Measurements from ENCODE around the gene CARD11. TPM values are rescaled to one million over a fixed set of nuclear protein-coding genes. Genes with fewer than 3 reads are reported as not detected.

The CARD11 gene
- total and polyA plus RNA-seq, 3 donors from 2014 or later: 2.9 to 3.9 (median 3.2) TPM

DNA sequence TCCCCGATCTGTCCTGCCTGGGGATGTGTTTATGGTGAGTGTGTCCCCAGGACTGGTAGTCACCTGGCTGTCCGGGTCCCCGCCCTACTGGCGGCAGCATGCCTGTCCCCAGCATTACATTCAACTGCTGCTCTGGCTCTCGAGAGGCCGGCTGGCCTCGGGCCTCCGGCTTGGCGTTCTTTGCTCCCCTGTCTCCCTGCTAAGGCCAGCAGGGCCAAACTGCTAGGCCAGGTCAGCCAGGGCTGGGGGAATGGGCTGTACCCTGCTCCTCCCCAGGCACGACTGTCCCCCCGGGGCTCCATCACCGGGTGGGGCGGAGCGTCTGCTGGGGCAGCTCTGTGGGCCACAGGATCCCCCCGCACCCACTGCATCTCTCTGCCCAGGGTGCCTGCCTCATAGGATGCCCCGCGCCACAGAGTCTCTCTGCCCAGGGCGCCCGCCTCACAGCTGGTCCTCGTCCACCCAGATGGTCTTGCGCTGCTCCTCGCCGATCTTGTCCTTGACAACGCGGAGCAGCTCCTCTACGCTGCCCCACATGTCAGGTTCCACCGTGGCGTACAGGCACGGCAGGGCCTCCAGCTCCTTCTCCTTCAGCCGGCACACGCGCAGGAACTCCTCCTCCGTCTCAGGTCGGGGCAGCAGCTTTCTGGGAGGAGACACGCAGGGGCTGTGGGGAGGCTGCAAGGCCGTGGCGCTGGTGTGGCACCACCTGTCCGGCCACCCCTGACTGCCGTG lies 137.3 kb downstream of the CARD11 start:
- intact Hi-C loops (cut with DNase I; ENCODE audit: low total_unique reads): loop anchor here (5.0 kb wide), 1 partner anchor 766 kb away; no protein-coding TSS in a partner anchor
- H3K36me3 ChIP-seq (ENCODE audit: low read depth, missing control alignments): no peaks in the 10 kb centered on the region
- DNase-seq: no peak
- no peaks in the 10 kb centered on the region for H3K9me3 ChIP-seq
- no peak overlapping the region for H3K4me3 ChIP-seq
- H3K27me3 ChIP-seq: no peaks in the 10 kb centered on the region
- WGBS, 2 donors: 75 to 79% methylated on average over 24 to 38 of the region's 39 CpGs
- H3K4me1 ChIP-seq: no peaks in the 10 kb centered on the region
- TF ChIP-seq, protein P1, sequence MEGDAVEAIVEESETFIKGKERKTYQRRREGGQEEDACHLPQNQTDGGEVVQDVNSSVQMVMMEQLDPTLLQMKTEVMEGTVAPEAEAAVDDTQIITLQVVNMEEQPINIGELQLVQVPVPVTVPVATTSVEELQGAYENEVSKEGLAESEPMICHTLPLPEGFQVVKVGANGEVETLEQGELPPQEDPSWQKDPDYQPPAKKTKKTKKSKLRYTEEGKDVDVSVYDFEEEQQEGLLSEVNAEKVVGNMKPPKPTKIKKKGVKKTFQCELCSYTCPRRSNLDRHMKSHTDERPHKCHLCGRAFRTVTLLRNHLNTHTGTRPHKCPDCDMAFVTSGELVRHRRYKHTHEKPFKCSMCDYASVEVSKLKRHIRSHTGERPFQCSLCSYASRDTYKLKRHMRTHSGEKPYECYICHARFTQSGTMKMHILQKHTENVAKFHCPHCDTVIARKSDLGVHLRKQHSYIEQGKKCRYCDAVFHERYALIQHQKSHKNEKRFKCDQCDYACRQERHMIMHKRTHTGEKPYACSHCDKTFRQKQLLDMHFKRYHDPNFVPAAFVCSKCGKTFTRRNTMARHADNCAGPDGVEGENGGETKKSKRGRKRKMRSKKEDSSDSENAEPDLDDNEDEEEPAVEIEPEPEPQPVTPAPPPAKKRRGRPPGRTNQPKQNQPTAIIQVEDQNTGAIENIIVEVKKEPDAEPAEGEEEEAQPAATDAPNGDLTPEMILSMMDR (IDR thresholded peaks at IDR 0.05): no peak
- no peak for TF ChIP-seq POLR2A (IDR thresholded peaks at IDR 0.05)
- no peak overlapping the region for H3K27ac ChIP-seq

DNA sequence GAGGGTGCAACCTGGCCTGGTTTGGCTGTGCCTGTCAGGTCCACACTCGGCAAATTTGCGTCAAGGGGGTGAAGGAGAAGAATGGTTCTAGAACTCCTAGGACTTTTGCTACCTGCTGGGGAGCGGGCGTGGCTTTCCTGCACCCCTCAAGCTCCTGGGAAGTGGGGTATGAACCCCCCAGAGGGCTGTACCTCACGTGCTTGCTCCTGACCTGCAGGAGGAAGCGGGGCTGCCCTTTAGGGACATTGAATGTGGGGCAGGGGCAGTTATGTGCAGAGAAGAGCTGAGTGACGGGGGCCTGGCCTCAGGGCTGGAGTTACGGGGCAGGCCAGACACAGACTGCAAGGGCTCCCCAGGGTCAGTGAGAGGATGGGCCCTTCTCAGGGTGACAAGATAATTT lies 138.2 kb downstream of the CARD11 start:
- no peaks in the 10 kb centered on the region for H3K4me1 ChIP-seq
- WGBS, 2 donors: 96 to 98% methylated on average over 5 to 8 of the region's 8 CpGs
- no peak for TF ChIP-seq POLR2A (IDR thresholded peaks at IDR 0.05)
- TF ChIP-seq, protein P1 (IDR thresholded peaks at IDR 0.05): no peak
- intact Hi-C loops (cut with DNase I; ENCODE audit: low total_unique reads): loop anchor here (5.0 kb wide), 1 partner anchor 767 kb away; no protein-coding TSS in a partner anchor
- no peaks in the 10 kb centered on the region for H3K9me3 ChIP-seq
- no peaks in the 10 kb centered on the region for H3K36me3 ChIP-seq (ENCODE audit: low read depth, missing control alignments)
- H3K27me3 ChIP-seq: no peaks in the 10 kb centered on the region
- H3K4me3 ChIP-seq: no peak overlapping the region
- H3K27ac ChIP-seq: no peak overlapping the region
- no peak for DNase-seq

DNA sequence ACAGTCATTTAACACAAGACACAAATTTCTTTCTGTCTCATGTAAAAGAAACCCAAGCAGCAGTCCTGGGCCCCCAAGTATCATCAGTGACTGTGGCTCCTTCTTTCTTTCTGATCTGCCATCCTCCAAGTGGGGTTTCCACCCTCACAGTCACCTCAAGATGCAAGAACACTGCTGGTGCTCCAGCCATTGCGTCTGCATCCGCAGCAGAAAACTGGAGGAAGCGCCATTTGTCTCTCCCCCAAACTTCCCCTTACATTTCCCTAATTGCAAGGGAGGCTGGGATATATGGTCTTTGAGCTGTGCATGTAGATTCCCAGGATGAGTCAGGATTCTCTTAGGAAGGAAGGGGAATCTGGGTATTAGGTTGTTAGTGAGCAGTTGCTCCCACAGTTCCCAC lies 138.6 kb downstream of the CARD11 start:
- H3K9me3 ChIP-seq: no peaks in the 10 kb centered on the region
- H3K36me3 ChIP-seq (ENCODE audit: low read depth, missing control alignments): no peaks in the 10 kb centered on the region
- TF ChIP-seq, protein P1 (IDR thresholded peaks at IDR 0.05): no peak
- no peak for TF ChIP-seq POLR2A (IDR thresholded peaks at IDR 0.05)
- H3K27ac ChIP-seq: no peak overlapping the region
- H3K27me3 ChIP-seq: no peaks in the 10 kb centered on the region
- 94 to 100% methylated on average over 3 of the region's 3 CpGs for WGBS, 2 donors
- no peak for DNase-seq
- intact Hi-C loops (cut with DNase I; ENCODE audit: low total_unique reads): loop anchor here (5.0 kb wide), 1 partner anchor 767 kb away; no protein-coding TSS in a partner anchor
- H3K4me1 ChIP-seq: no peaks in the 10 kb centered on the region
- no peak overlapping the region for H3K4me3 ChIP-seq

DNA sequence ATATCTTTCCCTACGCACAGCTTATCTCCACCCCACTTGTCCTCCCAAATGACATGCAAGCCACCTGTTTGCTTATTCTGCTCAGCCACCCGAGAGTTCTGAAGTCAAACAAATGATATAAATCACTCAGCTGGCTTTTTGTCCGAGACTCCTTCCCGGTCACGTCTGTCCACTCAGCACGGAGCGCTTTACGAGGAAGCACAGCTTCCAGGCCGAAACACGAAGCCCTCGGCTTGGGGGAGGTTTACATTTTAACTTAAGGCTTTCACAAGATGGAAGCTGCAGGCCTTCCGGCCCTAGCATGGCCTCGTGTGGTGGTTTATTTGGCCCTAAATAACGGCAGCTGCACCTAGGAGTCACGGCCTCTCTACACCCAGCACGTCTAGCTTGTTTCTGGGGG lies 139.5 kb downstream of the CARD11 start:
- intact Hi-C loops (cut with DNase I; ENCODE audit: low total_unique reads): no loop called here
- no peak overlapping the region for H3K4me3 ChIP-seq
- H3K27me3 ChIP-seq: no peaks in the 10 kb centered on the region
- H3K36me3 ChIP-seq (ENCODE audit: low read depth, missing control alignments): no peaks in the 10 kb centered on the region
- no peak overlapping the region for H3K27ac ChIP-seq
- H3K4me1 ChIP-seq: no peaks in the 10 kb centered on the region
- TF ChIP-seq, protein P1 (IDR thresholded peaks at IDR 0.05): no peak
- no peak for TF ChIP-seq POLR2A (IDR thresholded peaks at IDR 0.05)
- no peaks in the 10 kb centered on the region for H3K9me3 ChIP-seq
- DNase-seq: no peak
- WGBS, 2 donors: 83 to 88% methylated on average over 13 to 16 of the region's 16 CpGs

Measured in testis (tissue), 3 donors.